Neutrophil (primary cell): ENCODE measurements around the gene AK1.
A peak's percentile ranks its signal among the peaks of the same experiment; 100 is the strongest.
"Not testable (repeated sequence)": the region's sequence is repeated elsewhere in the genome, so short reads cannot be mapped to it uniquely, and the experiment has no call there.

Source experiments
- H3K27ac ChIP-seq: fragments of 200-600 bp; sonication (generic); 2 replicates; pipeline ENCODE4 v1.5.1; 2016; ENCODE audit warnings: mild to moderate bottlenecking, moderate library complexity
- H3K27me3 ChIP-seq: fragments of 200-600 bp; sonication (generic); 2 replicates; pipeline ENCODE4 v1.6.0; 2016; ENCODE audit warnings: mild to moderate bottlenecking
- H3K36me3 ChIP-seq: fragments of 200-600 bp; sonication (generic); 2 replicates; pipeline ENCODE4 v1.5.1; 2017
- H3K4me1 ChIP-seq, 2 experiments: fragments of 200-600 bp in 1 of 2; sonication (generic) in 1 of 2; 1 replicate in 1 of 2; 2 replicates in 1 of 2; pipeline versions ENCODE4 v1.5.1 to v1.6.1; 2013 to 2016; ENCODE audit warnings: low read depth in 1 of 2, low read length in 1 of 2, mild to moderate bottlenecking in 1 of 2, moderate library complexity in 1 of 2; ENCODE audit not compliant: control insufficient read depth in 1 of 2, insufficient read depth in 1 of 2
- H3K4me3 ChIP-seq, 2 experiments: fragments of 200-600 bp in 1 of 2; sonication (generic) in 1 of 2; 1 replicate in 1 of 2; 2 replicates in 1 of 2; pipeline ENCODE4 v1.5.1; 2013 to 2016; ENCODE audit warnings: low read depth in 1 of 2, low read length in 1 of 2, mild to moderate bottlenecking in 1 of 2, moderate library complexity in 1 of 2
- H3K9me3 ChIP-seq: fragments of 200-600 bp; sonication (generic); 2 replicates; pipeline ENCODE4 v1.5.1; 2016
- CTCF ChIP-seq: fragments of 200-600 bp; sonication (generic); IDR thresholded peaks from 2 replicates; pipeline ENCODE4 v1.5.1; 2016; ENCODE audit warnings: antibody characterized with exemption

Gene AK1

GRCh38 chr9:127870887-127871286 lies 6.6 kb downstream of the AK1 start:
- TF ChIP-seq CTCF, result no peak
- no peaks in the 10 kb centered on the region for H3K27me3 ChIP-seq
- H3K27ac ChIP-seq, result no peak overlapping the region
- H3K4me1 ChIP-seq, result no peaks in the 10 kb centered on the region
- no peaks in the 10 kb centered on the region for H3K9me3 ChIP-seq
- H3K4me3 ChIP-seq, result no peak overlapping the region
- H3K36me3 ChIP-seq, result no peaks in the 10 kb centered on the region

- not testable (repeated sequence) for H3K4me3 ChIP-seq, H3K4me1 ChIP-seq, H3K27ac ChIP-seq, H3K9me3 ChIP-seq, H3K36me3 ChIP-seq, H3K27me3 ChIP-seq
Observed at GRCh38 chr9:127870153-127870491, 7.4 kb downstream of the AK1 start.

- peak; percentile 92 for TF ChIP-seq CTCF
- Histone ChIP-seq H3K4me1 (no peaks in the 10 kb centered on the region), H3K9me3 (no peaks in the 10 kb centered on the region), H3K36me3 (no peaks in the 10 kb centered on the region), H3K27ac (no peak overlapping the region), H3K27me3 (no peaks in the 10 kb centered on the region), H3K4me3 (no peak overlapping the region)
Observed at GRCh38 chr9:127869310-127870152, 7.9 kb downstream of the AK1 start.

GRCh38 chr9:127868278-127868902 lies 9.1 kb downstream of the AK1 start:
- H3K4me1 ChIP-seq, result peaks cover under 1 to 1% of the 10 kb centered on the region in 2 experiments
- no peaks in the 10 kb centered on the region for H3K27me3 ChIP-seq
- TF ChIP-seq CTCF, result no peak
- no peaks in the 10 kb centered on the region for H3K9me3 ChIP-seq
- no peaks in the 10 kb centered on the region for H3K36me3 ChIP-seq
- H3K27ac ChIP-seq, result no peak overlapping the region
- no peak overlapping the region for H3K4me3 ChIP-seq

- no peaks in the 10 kb centered on the region for H3K36me3 ChIP-seq
- H3K4me1 ChIP-seq, result peaks cover 9% of the 10 kb centered on the region in 2 experiments
- H3K27me3 ChIP-seq, result no peaks in the 10 kb centered on the region
- no peak for TF ChIP-seq CTCF
- H3K4me3 ChIP-seq, result no peak overlapping the region
- no peak overlapping the region for H3K27ac ChIP-seq
- H3K9me3 ChIP-seq, result no peaks in the 10 kb centered on the region
Observed at GRCh38 chr9:127867356-127868277, 9.9 kb downstream of the AK1 start.
